Placental epithelial cell (primary cell): ENCODE measurements around the gene PPHLN1. TPM values are rescaled to one million over a fixed set of nuclear protein-coding genes. Genes with fewer than 3 reads are reported as not detected.

Source experiments
- small RNA-seq: library from RNA; depleted of rRNA; stranded (forward); fragments of <200 nt; gene quantifications from one replicate; pipeline ENCODE3, GENCODE V24; 2012
- total RNA-seq: library from RNA; depleted of rRNA; stranded (reverse); fragments of >200 nt; gene quantifications from 2 replicates; pipeline ENCODE4 v1.2.3, GENCODE V29; 2012

Gene PPHLN1, protein sequence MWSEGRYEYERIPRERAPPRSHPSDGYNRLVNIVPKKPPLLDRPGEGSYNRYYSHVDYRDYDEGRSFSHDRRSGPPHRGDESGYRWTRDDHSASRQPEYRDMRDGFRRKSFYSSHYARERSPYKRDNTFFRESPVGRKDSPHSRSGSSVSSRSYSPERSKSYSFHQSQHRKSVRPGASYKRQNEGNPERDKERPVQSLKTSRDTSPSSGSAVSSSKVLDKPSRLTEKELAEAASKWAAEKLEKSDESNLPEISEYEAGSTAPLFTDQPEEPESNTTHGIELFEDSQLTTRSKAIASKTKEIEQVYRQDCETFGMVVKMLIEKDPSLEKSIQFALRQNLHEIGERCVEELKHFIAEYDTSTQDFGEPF
- total RNA-seq = 51.0 and 57.9 TPM in 2 replicates

DNA sequence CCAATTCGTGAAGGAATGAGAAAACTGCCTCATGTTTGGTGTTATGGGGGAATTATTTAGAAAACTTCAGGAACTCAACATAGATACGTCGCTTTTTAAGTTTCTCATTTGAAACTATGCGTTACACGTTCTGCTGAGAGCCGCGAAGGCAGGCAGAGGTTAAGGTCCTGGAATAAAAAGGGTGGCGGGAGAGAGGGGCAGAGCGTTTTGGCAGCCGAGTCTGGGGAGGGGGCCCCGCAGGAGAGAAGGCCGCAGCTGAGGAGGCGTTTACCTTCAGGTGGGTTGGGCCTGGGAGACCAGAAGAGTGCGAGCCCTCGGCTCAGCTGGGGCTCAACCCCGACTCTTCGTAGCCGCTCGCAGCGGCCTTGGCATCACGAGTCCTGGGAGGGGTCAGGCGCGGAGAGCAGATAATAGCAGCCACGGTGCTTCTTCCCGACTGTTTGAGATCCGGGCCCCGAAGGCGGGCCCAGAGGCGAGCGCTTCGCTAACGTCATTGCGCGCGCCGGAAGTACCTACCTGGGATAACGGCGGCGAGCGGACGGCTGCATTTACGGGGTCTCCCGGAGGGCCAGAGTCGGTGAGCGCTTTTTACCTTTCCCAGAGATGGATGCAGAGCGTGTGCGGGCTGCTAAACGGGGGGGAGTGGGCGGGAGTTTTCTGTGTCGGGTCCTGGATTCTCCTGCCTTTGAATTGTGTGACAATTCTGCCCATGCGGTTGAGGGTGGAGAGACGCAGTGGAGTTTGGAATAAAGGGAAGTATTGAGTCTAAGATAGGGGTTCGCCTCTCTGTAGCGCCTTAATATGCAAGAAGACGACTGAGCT, at the start of gene PPHLN1, which contains the start of gene ZCRB1:
PPHLN1 (plus strand) TSS at position 515 of the 822 bp plus-strand sequence. CDS start 9,736 bp downstream, outside the sequence.
ZCRB1 (minus strand) TSS at position 442 of the 822 bp plus-strand sequence. CDS start 1,992 bp downstream, outside the sequence.

Small RNA genes lying within 50 kb of the gene (small RNA-seq; reads per million reads assigned to genes)
- gene MIR7851 = not detected
- not detected for gene RF00019
- gene RF00090 = not detected
- gene RNU6-249P = not detected

Other genes with a start within 250 kb of the PPHLN1 start
- gene GXYLT1, start 181.3 kb upstream of the PPHLN1 start, total RNA-seq = 11.4 and 18.1 TPM in 2 replicates
- 11.8 and 17.8 TPM in 2 replicates for gene YAF2, start 87.9 kb upstream of the PPHLN1 start, total RNA-seq
- 16.5 and 30.2 TPM in 2 replicates for gene ZCRB1, start 73 bp upstream of the PPHLN1 start, total RNA-seq